Sigmoid colon (tissue), 7 donors: ENCODE measurements around the gene PDYN. TPM values are rescaled to one million over a fixed set of nuclear protein-coding genes. Genes with fewer than 3 reads are reported as not detected.

Source experiments
- DNase-seq: peaks from one replicate; pipeline ENCODE4 v3.0.0-alpha.2; 2019
- H3K27ac ChIP-seq, 4 donors: fragments of 200-600 bp; sonication (generic); one replicate each; pipeline ENCODE4 v1.5.1; 2016 to 2019; ENCODE audit warnings: mild to moderate bottlenecking in 1 of 4
- H3K27me3 ChIP-seq, 3 donors: fragments of 200-600 bp; sonication (generic); one replicate each; pipeline ENCODE4 v1.5.1; 2019; ENCODE audit warnings: mild to moderate bottlenecking in 1 of 3
- H3K36me3 ChIP-seq, 4 donors: fragments of 200-600 bp; sonication (generic); one replicate each; pipeline ENCODE4 v1.5.1; 2016 to 2019
- H3K4me1 ChIP-seq, 4 donors: fragments of 200-600 bp; sonication (generic); one replicate each; pipeline ENCODE4 v1.5.1; 2017 to 2019
- H3K4me3 ChIP-seq, 4 donors: fragments of 200-600 bp; sonication (generic); one replicate each; pipeline ENCODE4 v1.5.1; 2017 to 2019; ENCODE audit warnings: mild to moderate bottlenecking in 2 of 4, moderate library complexity in 1 of 4
- H3K9me3 ChIP-seq, 4 donors: fragments of 200-600 bp in 3 of 4; sonication (generic) in 3 of 4; one replicate each; pipeline versions ENCODE4 v1.5.1 to v1.6.1; 2013 to 2019
- CTCF ChIP-seq, 4 experiments: fragments of 450-650 bp in 3 of 4; fragments of 200-600 bp in 1 of 4; IDR thresholded peaks; one replicate each; pipeline ENCODE4 v1.5.1; 2016 to 2019; ENCODE audit warnings: antibody characterized with exemption in 4 of 4, mild to moderate bottlenecking in 3 of 4, moderate library complexity in 2 of 4
- EP300 ChIP-seq, 4 donors: sonication (generic); formaldehyde crosslinking; IDR thresholded peaks; one replicate each; pipeline ENCODE4 v1.6.1; 2017; ENCODE audit warnings: antibody characterized with exemption in 4 of 4
- POLR2A ChIP-seq, 2 donors: fragments of 450-650 bp; IDR thresholded peaks; one replicate each; pipeline ENCODE4 v1.6.1; 2016; ENCODE audit warnings: antibody characterized with exemption in 2 of 2, mild to moderate bottlenecking in 2 of 2, moderate library complexity in 2 of 2
- POLR2AphosphoS5 ChIP-seq, 4 donors: sonication (generic); formaldehyde crosslinking; IDR thresholded peaks; one replicate each; pipeline ENCODE4 v1.6.1; 2017; ENCODE audit warnings: antibody characterized with exemption in 4 of 4
- WGBS, 2 donors: extraction: QIAGEN DNeasy Blood & Tissue Kit; methylation state at CpG; one replicate each; pipeline ENCODE4 v1.1.7; 2013; 5-methylcytosine and 5-hydroxymethylcytosine counted together
- intact Hi-C: fragments of 100-400 bp; cut with DNase I; formaldehyde crosslinking; loops from one replicate; pipeline ENCODE4 v1.15.1; 2023
- polyA plus RNA-seq, 3 donors: library from polyadenylated mRNA; stranded (reverse); fragments of 200-250 nt; gene quantifications; one replicate each; pipeline ENCODE4 v1.2.3, GENCODE V29; 2013
- total RNA-seq, 4 donors: library from RNA; depleted of rRNA; stranded (reverse); fragments of >200 nt; gene quantifications; one replicate each; pipeline ENCODE4 v1.1.0, GENCODE V29; 2016
- donor health status: healthy with polysubstance abuse.
- donor health status: Bipolar disorder and iron deficiency.
- donor health status: healthy.

The PDYN gene
- total and polyA plus RNA-seq, 7 donors, result not detected

- peak; percentile 30 for DNase-seq
- Histone ChIP-seq H3K4me3 (no peak overlapping the region), H3K27ac (no peak overlapping the region), H3K36me3 (no peaks in the 10 kb centered on the region), H3K9me3 (no peaks in the 10 kb centered on the region), H3K27me3 (no peaks in the 10 kb centered on the region), H3K4me1 (peaks cover 0 to 9% (median 8%) of the 10 kb centered on the region in 4 donors)
- intact Hi-C loops, result loop anchor here (1.0 to 5.0 kb wide), 2 partner anchors 137 to 207 kb away; partner anchors contain the start of gene STK35
- 59 to 72% methylated on average over 14 of the region's 14 CpGs for WGBS, 2 donors
- TF ChIP-seq CTCF (IDR thresholded peaks at IDR 0.05), result no peak
- TF ChIP-seq POLR2A (IDR thresholded peaks at IDR 0.05), result no peak
- TF ChIP-seq POLR2AphosphoS5 (IDR thresholded peaks at IDR 0.05), result no peak
- no peak for TF ChIP-seq EP300 (IDR thresholded peaks at IDR 0.05)
Measured at GRCh38 chr20:1964659-1965405, 29.0 kb downstream of the PDYN start.

GRCh38 chr20:1964061-1964460, 29.8 kb downstream of the PDYN start:
- no peaks in the 10 kb centered on the region for H3K36me3 ChIP-seq
- no peaks in the 10 kb centered on the region for H3K27me3 ChIP-seq
- H3K27ac ChIP-seq, result no peak overlapping the region
- WGBS, 2 donors, result 59 to 72% methylated on average over 4 of the region's 4 CpGs
- peaks cover 0 to 9% (median 8%) of the 10 kb centered on the region in 4 donors for H3K4me1 ChIP-seq
- H3K4me3 ChIP-seq, result no peak overlapping the region
- TF ChIP-seq CTCF (IDR thresholded peaks at IDR 0.05) (no peak), EP300 (IDR thresholded peaks at IDR 0.05) (no peak)
- no peaks in the 10 kb centered on the region for H3K9me3 ChIP-seq
- intact Hi-C loops, result no loop called here
- peak; percentile 9 for DNase-seq

- H3K9me3 ChIP-seq, result no peaks in the 10 kb centered on the region
- no peaks in the 10 kb centered on the region for H3K36me3 ChIP-seq
- no peak overlapping the region for H3K27ac ChIP-seq
- WGBS, 2 donors, result 77 to 88% methylated on average over 5 of the region's 5 CpGs
- H3K27me3 ChIP-seq, result no peaks in the 10 kb centered on the region
- intact Hi-C loops, result no loop called here
- H3K4me1 ChIP-seq, result peaks cover 0 to 9% (median 8%) of the 10 kb centered on the region in 4 donors
- no peak overlapping the region for H3K4me3 ChIP-seq
- DNase-seq, result peak; percentile 17
- no peak for TF ChIP-seq POLR2A (IDR thresholded peaks at IDR 0.05)
- no peak for TF ChIP-seq CTCF (IDR thresholded peaks at IDR 0.05)
- no peak for TF ChIP-seq EP300 (IDR thresholded peaks at IDR 0.05)
- TF ChIP-seq POLR2AphosphoS5 (IDR thresholded peaks at IDR 0.05), result no peak
Measured at GRCh38 chr20:1961374-1961773, 32.5 kb downstream of the PDYN start.

- 82 to 86% methylated on average over 2 of the region's 2 CpGs for WGBS, 2 donors
- intact Hi-C loops, result no loop called here
Measured at GRCh38 chr20:1959156-1959555, 34.7 kb downstream of the PDYN start.

More at GRCh38 chr20:1959156-1959555, 34.7 kb downstream of the PDYN start:
- Histone ChIP-seq H3K27me3 (no peaks in the 10 kb centered on the region), H3K36me3 (no peaks in the 10 kb centered on the region), H3K4me1 (no peaks in the 10 kb centered on the region), H3K9me3 (no peaks in the 10 kb centered on the region), H3K27ac (no peak overlapping the region), H3K4me3 (no peak overlapping the region)
- no peak for DNase-seq
- no peak for TF ChIP-seq CTCF (IDR thresholded peaks at IDR 0.05)
- no peak for TF ChIP-seq EP300 (IDR thresholded peaks at IDR 0.05)
- TF ChIP-seq POLR2A (IDR thresholded peaks at IDR 0.05), result no peak
- TF ChIP-seq POLR2AphosphoS5 (IDR thresholded peaks at IDR 0.05), result no peak
